DMS153 (cell line): ENCODE measurements around the gene PROSER3.

Experiments
- DNase-seq: peaks from one replicate; lab custom pipeline; 2025; lab: John Stamatoyannopoulos, UW

PROSER3 gene

DNA sequence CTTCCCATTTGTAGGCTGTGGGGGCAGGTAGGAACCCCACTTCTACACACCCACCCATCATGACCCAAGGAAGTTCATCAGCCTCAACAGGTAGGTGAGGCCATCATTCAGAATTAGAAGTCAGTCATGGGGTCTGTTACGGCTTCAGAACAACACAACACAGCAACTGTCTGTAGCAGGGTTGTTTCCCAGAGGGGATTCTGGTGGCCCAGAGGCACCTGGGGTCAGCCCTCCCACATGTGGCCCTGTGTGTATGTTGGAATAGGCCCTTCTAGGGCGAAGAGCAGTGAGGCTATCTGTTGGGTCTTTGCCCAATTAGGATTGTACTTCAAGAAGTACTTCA, 19.1 kb upstream of the PROSER3 start:
- no peak for DNase-seq

DNA sequence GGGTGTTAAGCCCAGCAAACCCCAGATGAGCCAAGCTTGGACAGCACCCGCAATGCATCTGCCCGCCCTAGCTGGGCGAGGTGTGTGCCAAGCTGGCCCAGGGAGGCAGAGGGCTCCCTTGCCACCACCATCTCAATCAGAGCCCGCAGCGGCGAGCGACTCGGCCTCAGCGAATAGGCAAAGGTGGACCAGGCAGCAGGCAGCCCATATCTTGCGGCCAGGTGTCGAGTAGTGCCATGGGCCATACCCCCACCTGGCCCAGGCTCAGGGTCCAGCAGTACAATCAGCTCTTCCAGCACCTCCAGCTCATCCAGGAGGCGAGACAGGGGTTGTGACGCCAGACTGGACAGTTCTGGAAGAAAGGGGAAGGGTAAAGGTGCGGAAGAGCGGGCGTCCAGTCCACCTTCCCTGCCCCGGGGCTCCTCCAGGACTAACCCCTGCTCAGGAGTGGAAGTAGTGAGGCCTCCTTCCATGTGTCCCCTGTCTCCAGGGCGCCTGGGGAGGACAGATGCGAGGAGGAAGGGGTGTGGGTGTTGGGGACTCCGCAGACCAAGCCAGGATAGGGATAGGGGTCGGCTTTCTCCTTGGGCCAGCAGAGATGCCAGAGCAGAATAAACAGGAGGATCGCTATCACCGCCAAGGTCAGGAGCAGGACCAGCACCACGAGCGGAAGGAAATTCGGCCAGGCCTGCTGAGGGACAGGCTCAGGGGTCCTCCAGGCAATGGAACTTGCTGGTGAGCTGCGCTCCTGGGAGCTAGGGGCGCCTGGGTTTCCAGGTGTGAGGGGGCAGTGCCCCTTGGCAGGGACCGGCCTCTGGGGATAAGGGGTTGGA, 18.5 kb upstream of the PROSER3 start:
- no peak for DNase-seq

DNA sequence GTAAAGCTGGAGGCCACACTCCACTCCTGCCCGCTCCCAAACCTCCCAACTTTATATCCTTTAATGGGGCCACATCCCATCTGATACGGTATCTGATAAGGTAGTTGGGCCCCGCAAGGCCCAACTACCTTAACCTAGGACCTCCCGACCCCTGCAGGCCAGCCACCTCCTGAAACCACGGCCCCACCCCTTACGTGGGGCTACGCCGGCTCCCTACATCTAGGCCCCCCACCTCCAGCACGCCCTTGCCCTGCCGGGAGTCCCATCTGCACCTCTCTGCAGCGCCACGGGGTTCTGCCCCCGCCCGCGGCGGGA, 17.9 kb upstream of the PROSER3 start:
- no peak for DNase-seq

DNA sequence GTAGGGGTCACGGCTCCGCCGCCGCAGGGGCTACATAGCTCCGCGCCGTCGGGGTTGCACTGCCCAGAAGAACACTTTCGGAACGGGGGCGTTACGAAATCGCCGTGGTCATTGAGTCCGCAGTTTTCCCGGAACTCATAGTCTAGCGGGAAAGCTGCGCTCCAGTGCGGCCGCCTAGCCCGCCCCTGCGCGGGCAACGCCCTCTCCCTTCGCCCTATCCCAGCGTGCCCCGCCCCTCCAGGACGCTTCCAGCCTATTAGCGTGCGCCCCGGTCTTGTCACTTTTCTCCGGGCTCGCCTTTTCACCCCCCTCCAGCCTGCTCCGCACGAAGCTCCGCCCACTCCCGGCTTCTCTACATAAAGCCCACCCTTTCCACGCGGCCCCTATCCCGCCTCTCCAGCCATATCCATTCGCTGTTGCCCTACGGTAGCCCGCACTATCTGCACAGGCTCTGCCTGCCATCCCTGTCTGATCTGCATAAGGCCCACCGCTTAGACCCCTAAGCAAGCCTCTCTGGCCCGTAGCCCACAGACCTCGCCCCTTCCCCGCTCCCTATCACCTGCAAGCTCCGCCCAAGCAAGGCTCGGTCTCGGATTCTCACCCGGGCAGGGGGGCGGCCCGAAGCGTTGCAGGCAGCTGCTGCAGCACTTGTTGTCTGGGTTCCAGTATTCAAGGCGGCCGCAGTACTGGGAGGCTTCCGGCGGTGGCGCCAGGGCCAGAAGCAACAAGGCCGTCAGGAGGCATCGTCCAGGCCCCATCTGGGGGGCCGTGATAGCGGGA, 17.4 kb upstream of the PROSER3 start:
- peak; percentile 96 for DNase-seq

DNA sequence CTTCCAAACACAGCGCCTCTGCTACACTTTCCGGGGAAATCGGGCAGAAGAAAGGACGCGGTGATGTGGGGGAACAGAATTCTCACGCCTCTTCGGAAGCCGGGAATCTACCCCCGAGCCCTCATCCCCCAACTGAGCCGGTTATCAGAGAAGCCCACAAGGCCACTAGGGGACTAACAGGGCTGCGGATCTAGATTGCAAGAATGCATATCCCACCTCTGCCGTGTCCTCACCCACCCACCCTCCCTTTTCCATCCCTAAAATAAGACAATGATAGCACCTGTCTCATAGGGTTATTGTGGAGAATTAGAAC, 16.8 kb upstream of the PROSER3 start:
- DNase-seq = no peak

DNA sequence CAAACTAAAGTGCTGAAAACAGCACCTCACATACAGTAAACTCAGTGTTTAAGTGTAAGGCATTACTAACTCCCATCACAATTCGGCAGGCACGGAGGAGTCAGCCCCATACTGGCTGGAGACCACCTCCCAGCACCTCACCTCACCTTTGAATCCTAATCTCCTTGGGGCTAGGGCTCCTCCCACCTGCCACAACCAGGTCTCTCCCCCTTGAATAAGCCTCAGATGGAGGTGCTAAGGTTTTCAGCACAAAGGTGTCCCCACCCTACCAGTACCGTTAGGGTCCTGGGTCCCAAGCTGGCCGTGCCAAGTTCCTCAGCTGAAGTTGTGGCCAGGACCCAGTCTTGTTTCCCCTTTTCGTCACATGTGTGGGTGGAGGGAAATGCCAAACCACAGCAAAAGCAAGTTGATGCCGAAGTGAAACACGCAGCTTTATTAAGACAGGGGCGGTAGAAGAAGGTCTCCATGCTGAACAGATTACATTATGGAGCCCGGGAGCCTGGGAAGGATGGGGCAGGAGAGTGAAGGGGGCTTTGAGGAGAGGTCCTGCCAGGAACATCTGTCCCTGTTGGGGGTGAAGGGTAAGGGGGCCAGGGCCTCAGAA, 15.8 kb upstream of the PROSER3 start, which contains the start of gene IGFLR1:
TSS of gene IGFLR1 (minus strand) at position 332 of the 604 bp plus-strand sequence. CDS start 1,272 bp downstream, outside the sequence.
- no peak for DNase-seq

DNA sequence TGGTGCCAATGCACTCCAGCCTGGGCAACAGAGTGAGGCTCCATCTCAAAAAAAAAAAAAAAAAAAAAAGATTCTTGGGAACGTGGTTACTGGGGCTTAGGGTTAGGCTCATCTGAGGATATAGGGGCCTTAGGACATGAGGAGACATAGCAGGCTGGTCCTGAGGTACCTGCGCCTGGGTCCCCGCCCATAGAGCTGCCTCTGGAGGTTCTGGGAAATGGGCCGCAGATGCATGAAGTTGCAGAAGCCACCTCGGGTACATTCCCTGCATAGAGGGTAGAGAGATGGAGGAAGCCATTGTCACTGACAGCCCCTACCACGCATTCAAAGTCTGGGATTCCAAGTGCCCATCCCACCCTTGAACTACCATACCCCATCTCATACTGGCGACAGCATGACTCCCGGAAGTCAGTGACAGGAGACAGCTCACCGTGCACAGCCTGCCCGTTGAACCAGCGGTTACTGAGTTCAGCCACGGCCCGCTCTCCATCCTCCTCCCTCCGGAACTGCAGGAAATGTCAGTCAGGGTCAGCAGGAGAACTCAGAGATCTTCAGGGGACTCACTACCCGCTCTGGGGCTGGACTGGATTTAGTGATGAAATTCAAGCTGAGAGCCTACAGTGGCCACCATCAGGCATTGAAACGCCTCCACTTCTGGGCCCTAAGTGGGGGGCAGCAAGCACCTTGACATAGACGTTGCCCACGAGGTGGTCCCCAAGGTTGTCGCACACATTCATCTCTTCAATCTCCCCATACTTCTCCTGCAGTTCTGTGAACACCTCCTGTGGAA, 14.1 kb upstream of the PROSER3 start:
- DNase-seq = no peak

DNA sequence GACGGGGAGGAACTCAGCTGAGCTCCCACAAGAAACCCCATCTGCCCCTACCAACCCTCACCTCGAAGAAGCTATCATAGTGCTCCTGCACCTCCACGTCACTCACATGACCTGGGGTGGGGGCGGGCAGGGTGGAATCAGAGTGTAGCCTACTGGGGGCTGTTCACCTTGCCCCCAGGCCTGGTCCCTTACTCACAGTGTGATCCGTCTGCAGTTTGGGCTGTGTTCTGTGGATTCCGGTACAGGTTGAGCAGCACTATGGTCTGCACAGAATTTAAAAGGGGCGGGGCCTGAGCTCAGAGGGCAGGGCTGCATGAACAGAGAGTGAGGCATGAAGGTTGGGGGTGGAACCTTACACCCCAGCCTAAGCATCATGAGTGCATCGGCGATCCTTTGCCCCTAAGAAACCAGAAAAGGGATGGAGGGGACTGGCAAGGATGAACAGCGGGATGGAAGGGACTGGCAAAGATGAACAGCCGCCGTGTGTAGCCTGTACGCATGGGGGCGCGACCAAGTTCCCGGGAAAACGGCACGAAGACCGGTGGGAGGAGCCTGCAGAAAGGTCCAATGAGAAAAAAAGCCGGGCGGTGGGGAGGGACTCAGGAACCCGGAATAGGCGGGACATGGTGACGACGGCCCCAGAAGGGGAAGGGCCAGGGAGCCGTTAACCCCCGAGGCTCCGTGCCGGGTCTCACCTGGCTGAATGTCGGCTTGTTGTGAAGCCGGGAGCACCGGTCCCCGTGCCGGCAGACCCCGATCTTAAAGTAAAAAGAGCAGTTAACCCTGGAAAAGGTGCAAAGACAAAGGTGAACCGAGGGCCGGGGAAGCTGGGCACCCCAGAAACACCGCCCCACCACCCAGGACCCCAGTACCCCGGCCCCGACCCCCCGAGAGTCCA, 13.3 kb upstream of the PROSER3 start:
- DNase-seq = peak; percentile 91

DNA sequence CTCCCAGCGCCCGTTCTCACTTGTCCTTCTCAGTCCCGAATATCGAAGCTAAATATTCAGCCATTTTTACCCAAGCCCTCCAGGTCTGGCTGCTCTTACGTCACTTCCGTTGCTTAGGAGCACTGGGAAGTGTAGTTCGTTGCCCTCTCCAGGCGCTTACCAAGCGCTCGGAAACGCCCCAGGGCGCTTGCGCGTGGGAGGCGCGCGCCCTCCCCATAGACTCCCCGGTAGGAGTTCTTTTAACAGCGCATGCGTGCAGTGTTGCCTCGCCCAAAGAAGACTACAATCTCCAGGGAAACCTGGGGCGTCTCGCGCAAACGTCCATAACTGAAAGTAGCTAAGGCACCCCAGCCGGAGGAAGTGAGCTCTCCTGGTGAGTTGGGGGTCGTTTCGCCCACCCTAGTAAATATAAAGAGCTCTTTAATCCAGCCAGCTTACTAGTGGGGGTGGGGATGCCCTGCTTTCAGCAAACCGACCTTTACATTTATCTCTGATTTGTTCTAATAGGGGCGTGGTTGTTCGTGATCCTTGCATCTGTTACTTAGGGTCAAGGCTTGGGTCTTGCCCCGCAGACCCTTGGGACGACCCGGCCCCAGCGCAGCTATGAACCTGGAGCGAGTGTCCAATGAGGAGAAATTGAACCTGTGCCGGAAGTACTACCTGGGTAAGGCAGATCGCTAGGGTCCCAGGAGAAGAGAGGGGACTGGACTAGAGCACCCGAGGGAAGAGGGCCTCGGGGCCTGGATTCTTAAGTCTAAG, 12.5 kb upstream of the PROSER3 start, which contains the start of the genes PSENEN and U2AF1L4:
TSS of gene PSENEN (plus strand) at position 324 of the 759 bp plus-strand sequence. CDS start at position 604, 280 bp downstream.
TSS of gene U2AF1L4 (minus strand) at position 91 of the 759 bp plus-strand sequence. CDS start at position 64, 27 bp downstream.
- DNase-seq = peak; percentile 99

DNA sequence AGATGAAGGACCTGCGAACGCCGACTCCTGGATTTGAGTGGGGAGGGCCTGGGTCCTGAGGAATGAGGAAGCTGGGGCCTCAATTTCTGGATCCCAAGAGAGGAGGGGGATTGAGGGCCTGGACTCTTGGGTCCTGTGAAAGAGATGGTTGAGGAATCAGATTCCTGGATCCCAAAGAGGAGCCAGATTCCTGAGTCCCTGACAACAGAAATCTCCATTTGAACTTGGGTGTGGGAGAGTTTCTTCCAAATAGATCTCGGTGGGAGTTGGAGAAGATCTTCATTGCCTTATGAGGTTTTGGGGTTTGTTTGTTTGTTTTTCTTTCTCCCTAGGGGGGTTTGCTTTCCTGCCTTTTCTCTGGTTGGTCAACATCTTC, 11.9 kb upstream of the PROSER3 start:
- no peak for DNase-seq

DNA sequence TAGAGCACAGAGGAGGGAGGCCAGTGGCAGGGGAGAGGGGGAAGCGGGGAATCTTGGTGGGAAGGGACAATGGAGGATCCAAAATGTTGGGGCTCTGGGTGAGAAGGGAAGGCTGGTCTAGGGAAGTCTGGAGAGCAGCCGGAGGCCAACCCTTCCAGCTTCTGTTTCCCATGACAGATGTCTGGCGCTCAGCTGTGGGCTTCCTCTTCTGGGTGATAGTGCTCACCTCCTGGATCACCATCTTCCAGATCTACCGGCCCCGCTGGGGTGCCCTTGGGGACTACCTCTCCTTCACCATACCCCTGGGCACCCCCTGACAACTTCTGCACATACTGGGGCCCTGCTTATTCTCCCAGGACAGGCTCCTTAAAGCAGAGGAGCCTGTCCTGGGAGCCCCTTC, 11.4 kb upstream of the PROSER3 start:
- no peak for DNase-seq

DNA sequence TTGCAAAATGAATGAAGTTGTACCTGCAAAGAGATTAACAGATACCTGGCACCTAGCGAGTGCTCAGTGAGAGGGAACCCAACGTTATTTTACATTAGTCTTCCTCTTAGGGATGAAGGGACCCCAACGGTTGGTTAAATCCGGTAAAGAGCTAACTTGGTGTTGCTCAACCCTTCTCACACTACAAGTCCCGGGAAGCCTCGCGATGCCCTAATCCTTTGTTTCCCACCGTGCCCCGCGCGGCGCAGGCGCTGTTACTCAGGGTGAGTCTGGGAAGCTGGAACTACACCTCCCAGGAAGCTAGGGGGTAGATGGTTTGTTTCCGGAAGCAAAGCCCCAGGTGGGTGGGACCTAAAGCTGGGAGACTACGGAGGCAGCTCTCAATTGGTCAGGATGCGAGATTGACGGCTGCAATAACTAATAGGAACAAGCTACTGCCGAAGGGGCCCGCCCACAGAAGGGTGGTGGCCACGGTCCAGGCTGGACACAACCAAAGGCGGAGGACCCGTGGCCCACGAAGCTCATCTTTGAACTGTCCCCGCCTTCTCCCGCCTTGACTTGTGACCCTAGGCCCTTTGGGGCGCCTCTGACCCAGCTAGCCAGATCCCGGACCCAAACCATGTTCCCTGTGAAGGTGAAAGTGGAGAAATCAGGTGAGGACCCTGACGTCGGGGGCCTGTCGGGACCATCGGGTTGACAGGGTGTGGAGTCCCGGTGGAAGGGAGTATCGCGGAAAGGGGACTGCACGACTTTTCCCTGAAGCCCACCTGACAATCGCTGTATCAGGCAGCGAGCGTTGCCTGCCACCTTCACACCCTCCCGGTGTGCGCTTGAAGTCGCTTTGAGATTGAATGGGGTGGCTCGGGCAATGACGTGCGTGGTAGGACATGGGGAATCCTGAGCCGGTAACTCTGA, 9.6 kb upstream of the PROSER3 start, which contains the start of gene LIN37:
TSS of gene LIN37 (plus strand) at position 471 of the 915 bp plus-strand sequence. CDS start at position 620, 149 bp downstream.
- DNase-seq = peak; percentile 99

DNA sequence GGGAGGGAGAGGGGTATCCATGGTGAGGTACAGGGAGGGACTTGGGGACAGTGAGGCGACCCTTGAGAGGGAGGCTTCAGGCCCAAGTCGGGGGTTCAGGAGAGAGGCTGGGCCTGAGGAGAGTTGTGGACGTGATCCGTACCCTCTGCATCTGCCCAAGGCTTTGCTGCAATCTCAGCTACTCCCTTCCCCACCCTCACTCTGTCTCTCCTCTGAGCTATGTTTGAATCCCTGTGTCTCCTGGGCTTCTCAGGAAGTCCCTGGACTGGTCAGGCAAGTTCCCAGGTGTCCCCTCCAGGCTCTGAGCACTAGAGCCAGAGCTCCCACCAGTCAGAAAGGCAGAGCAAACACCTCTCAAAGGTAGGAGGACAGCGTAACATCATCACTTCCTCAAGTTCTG, 7.8 kb upstream of the PROSER3 start:
- DNase-seq = no peak

DNA sequence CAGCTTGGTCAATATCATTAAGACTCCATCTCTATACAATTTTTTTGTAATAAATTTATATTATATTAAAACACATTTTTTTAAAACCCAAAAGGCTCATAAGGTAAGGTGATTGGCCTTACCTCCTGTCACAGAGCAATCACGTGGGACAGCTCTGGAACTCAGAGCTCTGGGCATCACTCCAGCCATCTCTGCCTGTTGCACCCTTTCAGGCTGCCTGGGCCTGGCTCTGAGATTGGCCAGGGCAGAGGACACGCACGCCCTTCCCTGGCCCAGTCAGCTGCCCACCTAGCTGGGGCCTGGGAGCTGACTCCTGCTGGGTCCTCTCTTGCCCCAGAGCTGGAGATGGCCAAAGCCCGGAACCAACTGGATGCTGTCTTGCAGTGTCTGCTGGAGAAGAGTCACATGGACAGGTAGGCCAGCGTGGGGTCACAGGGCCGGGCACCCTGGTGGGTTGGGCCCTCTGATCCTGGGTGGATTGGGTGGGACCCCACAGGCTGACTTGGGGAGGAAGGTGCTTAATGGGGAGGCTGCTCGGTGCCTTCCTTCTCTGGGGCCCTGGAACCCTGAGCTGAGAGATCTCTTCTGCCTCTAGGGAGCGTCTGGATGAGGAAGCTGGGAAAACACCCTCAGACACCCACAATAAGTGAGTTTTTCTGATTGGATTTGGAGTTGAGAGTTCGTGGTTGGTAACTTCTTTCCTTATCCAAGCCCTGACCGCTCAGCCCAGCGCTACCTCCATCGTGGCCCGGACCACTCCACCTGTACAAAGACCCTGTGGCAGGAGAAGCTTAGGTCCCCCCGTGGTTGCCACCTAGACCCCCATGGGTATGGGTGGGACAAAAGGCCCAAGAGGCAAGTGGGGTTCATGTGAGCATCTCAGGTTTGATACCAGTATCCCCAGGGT, 5.9 kb upstream of the PROSER3 start:
- no peak for DNase-seq

DNA sequence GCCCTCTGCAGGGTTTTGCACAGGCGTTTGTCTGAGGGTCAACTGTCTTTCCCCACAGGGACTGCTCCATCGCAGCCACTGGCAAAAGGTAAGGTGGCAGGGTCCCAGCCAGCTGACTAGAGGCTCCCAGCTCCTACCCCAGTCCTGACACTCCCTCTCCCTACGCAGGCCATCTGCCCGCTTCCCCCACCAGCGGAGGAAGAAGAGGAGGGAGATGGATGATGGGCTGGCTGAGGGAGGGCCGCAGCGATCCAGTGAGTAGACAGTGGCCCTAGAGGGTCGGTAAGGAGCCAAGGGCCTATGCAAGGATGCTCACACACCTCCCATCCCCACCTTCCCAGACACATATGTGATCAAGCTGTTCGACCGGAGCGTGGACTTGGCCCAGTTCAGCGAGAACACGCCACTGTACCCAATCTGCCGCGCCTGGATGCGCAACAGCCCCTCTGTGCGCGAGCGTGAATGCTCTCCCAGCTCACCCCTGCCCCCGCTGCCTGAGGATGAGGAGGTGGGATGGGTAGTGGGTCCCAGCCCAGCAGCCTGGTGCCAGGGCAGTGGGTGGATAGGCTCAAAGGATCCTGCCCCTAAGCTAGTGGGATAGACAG, 5.1 kb upstream of the PROSER3 start:
- no peak for DNase-seq

DNA sequence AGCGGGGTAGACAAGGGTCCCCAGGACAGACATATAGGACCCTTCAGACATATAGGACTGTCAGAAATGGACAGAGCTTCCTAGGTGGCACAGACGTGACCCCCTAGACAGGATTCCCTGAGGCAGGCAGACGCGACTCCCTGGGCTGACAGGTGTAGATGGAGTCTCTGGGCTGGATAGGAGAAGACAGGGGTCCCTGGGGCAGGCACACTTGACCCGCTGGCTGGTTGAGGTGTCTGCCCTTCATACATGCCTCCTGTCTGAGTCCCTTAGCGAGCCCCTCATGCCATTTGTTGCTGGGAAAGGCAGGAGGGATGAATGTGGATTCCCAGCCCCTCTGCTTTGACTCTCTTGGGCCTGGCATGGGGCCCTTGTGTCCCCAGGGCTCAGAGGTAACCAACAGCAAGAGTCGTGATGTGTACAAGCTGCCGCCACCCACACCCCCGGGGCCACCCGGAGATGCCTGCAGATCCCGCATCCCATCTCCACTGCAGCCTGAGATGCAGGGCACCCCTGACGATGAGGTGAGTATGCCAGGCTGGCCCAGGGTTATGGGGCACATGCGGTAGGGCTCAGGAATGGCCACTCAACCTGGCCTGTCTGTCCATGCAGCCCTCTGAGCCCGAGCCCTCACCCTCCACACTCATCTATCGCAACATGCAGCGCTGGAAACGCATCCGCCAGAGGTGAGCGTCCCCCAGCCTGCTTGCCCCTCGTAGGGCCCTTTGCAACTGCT, 4.2 kb upstream of the PROSER3 start:
- DNase-seq = no peak
